Measurements from ENCODE around the gene H6PD.
"Not testable (repeated sequence)": the region's sequence is repeated elsewhere in the genome, so short reads cannot be mapped to it uniquely, and the experiment has no call there.

The H6PD gene

DNA sequence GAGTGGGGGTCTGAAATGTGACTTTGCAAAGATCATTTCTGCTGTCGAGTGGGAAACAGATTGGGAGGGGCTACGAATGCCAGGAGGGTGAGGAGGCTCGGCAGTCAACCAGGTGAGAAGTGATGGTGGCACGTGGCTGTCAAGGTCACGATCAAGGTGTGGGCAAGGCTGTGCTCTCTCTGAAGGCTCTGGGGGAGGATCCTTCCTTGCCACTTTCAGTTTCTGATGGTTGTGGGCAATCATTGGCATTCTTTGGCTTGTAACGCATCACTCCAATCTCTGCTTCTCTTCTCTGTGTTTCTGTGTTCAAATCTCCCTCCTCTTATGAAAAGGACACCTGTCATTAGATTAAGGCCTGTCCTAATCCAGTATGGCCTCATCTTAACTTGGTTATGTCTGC is 52.0 kb downstream of the H6PD start:
- intact Hi-C loops (cut with DNase I), result no loop called here
- DNase-seq, result no peak

DNA sequence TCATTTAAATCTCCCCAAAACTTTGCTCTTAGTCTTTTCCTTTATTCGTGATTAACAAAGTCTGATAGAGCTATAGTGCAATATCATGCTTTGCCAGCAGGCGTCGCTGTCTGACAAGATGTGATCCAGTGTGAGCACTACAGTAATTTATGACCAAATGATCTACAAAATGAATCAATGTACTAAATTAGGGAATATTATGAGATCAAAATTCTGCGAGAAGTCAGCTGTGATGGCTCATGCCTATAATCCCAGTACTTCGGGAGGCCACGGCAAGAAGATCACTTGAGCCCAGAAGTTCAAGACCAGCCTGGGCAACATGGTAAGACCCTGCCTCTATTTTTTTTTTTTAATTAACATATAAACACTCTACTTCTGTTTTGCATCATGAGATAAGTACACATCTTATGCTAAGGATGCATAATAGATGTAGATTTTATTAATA is 54.5 kb downstream of the H6PD start:
- intact Hi-C loops (cut with DNase I), result loop anchor here (2.0 kb wide), 1 partner anchor 202 kb away; no protein-coding TSS in a partner anchor
- peak in 35 of 42 donors; percentile 41 to 90 (median 69) for DNase-seq

DNA sequence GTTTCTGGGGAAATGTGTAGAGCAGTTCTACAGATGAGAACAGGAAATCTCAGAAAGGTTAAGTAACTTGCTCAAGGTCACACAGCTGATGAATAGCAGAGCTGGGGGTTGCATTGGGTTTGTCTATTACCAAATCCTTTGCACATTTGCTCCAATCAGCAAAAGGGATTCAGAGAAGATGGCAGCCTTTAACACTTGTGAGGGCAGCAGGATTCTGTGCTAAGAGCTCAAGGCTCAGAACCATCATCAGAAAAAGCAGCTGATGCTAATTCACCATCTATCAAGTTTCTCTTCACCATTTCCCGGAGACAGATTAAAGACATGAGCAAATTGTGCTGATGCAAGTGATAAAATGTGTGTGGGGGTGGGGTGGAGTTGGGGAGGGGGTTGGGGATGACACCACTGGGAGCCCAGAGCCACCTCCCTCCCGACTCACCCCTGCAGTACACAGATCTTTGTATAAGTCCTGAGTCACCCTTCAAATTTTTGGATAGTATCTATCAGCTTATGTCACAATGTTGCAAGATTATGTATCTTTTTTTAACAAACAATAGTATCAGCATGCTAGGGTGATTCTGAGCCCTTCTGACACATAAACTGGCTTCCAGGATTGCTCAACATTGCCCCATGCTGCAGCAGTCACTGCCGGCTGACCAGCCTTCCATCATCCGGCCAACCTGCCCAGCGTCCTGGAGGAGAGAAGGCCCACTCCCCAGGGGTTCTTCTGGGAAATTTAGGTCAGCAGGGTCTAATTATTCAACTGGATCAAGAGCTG is 55.3 kb downstream of the H6PD start:
- intact Hi-C loops (cut with DNase I), result loop anchor here (2.0 to 5.0 kb wide), 2 partner anchors 167 to 201 kb away; no protein-coding TSS in a partner anchor
- DNase-seq, result no peak

DNA sequence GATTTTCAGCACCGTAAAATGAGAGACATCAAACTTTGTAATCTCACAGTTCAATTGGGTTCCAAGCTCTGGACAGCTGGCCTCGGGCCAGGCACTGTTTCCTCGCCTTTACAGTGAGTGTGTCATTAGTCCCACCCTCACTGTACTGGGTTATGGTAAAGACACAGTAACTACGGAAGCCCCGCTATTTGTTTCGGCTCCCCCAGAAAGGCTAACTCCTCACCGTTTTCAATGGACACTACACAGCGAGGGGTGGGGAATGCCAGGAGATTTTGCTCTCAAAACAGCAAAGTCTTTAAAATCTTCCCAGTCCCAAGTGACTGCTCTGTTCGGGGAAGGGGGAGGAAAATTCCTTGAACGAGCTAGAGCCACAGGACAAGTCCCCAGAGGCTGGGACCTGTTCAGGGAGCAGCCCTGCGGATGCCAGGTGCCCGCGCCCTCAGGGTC is 57.4 kb downstream of the H6PD start:
- intact Hi-C loops (cut with DNase I), result loop anchor here (5.0 kb wide), 1 partner anchor 165 kb away; no protein-coding TSS in a partner anchor
- peak in 18 of 42 donors; percentile 27 to 82 (median 56) for DNase-seq

DNA sequence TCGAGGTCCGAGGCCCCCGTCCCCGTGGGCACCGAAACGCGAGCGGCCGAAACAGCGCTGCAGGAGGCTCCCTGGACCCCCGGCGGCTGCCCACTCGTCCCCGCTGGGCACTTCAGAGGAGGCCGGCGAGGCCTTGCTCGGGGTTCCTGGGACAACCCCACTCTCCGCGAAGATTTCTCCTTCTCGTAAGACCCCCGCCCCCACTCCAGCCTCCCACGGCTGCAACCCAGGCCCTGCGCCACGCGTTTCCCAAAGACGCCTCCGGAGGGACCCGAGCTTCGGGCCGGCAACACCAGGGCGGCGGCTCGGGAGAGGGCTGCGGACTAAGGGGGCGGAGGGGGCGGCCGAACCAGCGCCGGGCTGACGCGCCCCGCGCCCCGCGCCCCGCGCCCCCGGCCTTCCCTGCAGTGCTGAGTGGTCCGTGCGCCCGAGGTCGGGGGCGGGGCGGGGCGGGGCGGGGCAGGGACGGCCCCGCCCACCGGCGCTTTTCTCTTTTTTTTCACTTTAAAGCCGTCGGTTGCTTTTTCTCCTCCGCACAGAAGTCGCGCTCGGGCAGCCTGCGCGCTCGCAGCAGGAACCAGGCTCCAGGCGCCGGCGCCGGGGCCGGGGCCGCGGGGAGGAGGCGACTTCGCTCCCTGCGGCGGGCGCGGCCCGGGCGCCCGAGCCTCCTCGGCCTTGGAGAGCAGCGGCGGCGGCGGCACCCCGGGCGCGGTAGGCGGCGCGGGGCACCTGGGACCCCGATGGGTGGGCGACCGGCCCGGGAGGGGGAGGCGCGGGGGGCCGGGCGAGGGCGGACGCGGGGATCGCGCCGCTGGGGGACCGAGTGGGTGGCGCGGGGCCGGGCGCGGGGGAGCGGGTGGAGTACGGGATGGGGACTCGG is 58.0 kb downstream of the H6PD start, which contains the start of gene SPSB1:
Gene SPSB1 (plus strand): TSS at position 534 of the 880 bp plus-strand sequence. CDS start 62,998 bp downstream, outside the sequence.
- intact Hi-C loops (cut with DNase I), result loop anchor here (5.0 kb wide), 1 partner anchor 165 kb away; no protein-coding TSS in a partner anchor
- DNase-seq, result peak; percentile 53 to 93 (median 81)

DNA sequence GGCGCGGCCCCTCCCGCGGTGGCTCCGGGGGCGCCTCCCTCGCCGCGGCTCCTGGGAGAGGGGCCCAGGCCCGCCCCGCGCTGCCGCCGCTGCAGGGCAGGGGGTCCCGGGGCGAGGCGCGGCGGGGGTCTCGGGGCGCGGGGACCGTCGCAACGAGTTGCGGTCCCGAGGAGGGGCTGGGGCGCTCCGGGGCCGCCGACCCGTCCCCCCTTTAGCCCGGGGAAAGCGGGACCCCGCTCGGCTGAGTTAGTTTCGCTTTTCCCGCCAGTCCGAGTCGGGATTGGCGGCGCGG is 58.6 kb downstream of the H6PD start:
- intact Hi-C loops (cut with DNase I), result loop anchor here (5.0 kb wide), 1 partner anchor 164 kb away; no protein-coding TSS in a partner anchor

DNA sequence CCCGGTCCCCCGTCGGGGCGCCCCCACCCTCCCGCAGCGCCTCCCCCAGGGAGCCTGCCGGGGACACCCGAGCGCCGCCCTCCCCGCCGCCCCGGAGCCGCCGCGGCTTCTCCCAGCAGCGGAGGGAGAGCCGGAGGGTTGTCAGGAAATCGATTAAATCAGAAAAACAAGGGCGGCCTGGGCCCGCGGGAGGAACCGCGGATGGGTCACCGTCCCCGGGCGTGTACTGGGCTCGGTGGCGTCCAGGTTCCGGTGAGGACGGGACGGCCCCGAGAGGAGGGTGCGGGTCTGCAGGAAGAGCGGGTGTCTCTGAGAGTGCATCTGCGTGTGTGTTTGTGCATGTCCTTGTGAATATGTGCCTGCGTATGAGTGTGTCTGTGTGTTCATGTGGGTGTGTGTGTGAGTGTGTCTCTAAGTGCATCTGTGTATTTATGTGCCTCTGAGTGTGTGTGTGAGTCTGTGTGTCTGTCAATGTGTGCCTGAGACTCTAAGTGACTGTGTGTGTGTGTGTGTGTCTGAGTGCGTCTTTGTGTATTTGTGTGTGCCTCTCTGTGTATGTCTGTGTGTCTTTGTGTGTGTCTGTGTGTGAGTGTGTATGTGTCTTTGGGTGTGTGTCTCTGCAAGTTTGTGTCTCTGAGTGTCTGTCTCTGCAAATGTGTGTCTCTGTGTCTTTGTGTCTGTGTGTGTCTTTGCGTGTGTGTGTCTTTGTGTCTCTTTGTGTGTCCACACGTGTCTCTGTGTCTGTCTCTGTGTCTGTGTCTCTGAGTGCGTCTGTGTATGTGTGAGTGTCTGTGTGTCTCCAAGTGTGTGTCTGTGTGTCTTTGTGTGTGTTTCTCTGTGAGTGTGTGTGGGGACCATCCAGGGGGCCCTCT is 59.2 kb downstream of the H6PD start:
- DNase-seq, result peak in 19 of 42 donors; percentile 37 to 71 (median 56)

More for the DNA sequence above, 58.6 kb downstream of the H6PD start:
- DNase-seq, result no peak

DNA sequence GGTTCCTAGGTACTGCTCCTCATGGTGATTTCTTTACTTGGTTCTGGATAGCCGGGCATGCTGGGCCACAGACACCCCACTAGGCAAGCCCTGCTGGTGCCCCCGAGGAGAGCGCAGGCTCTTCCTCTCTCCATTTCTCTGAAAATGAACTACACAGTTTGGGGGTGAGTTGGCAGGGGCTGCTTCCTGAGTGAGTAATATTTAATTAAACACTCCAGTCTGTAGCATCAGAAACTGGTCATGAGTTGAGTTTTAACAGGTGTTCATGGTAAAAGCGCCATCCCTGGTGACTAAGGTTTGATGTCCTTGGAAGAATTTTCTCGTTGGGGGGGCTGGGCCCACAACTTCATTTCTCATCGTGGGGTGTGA is 59.8 kb downstream of the H6PD start:
- DNase-seq, result no peak
- intact Hi-C loops (cut with DNase I), result loop anchor here (5.0 kb wide), 1 partner anchor 163 kb away; no protein-coding TSS in a partner anchor

More for the DNA sequence above, 59.2 kb downstream of the H6PD start:
- intact Hi-C loops (cut with DNase I), result loop anchor here (5.0 kb wide), 1 partner anchor 164 kb away; no protein-coding TSS in a partner anchor

DNA sequence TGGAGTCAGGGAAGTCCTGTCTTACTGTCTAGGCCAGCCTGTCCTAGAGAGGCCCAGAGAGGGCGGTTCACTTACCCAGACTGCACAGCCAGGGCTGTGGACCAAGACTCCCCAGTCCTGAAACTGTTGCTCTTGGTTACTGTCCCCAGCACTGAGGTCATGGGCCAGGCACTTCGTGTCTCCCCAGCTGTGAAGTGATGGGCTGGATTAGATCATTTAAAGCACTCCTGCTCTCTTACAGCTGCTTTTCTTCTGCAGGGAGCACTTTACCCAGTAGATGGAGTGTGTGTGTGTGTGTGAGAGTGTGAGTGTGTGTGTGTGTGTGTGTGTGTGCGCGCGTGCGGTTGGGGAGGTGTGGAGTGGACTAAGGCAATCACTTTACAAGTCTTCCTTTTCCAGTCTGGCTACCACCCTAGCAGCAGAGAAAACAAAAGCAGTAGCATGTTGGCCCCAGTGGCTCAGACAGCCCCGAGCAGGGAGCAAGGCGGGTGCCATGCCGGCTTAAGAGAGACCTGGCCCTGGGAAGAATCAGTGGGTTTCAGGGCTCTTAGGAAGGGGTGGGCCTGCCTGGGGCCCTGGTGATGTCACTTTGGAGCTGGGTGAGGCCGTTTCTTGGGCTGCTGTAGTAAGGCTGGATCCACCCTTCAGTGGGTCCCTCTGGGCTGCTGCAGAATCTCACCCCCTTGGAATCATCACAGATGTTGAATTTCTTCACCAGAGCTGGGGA is 60.5 kb downstream of the H6PD start:
- peak in 13 of 42 donors; percentile 35 to 68 (median 46) for DNase-seq
- intact Hi-C loops (cut with DNase I), result loop anchor here (5.0 kb wide), 1 partner anchor 162 kb away; no protein-coding TSS in a partner anchor

DNA sequence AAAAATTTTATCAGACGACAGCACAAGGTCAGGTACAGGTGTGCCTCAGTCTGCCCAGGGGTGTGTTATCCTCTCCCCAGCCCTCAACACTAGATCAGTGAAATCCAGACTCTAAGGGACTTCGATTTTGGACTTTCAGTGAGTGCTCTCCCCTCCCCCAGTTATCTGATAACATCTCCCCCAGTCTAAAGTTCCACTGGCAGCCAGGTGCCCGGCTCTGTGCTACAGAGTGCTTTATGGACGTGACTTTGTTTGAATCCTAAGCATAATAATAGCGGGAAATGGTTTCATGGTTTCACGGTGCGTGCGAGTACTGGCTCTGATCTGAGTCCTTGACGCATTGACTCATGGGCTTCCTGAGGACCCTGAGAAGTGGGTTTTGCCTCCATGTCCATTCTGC is 61.3 kb downstream of the H6PD start:
- intact Hi-C loops (cut with DNase I), result no loop called here
- no peak for DNase-seq

DNA sequence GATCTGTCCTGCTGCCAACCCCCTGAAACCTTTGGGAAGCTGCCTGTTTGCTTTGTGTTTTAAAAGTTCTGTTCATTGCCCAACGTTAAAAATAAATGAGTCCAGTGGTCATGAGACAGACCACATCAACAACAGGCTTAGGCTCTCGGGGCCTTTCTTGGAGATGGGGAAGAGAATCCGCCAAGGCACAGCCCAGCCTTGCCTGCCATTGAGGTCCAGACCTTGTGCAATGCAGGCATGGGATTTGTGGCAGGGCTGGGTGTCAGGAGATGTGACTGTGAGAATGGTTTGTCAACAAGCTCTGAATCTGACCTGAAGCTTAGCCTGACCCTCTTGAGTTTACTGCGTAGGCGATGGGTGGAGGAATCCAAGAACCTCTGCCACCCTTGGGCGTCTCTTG is 62.3 kb downstream of the H6PD start:
- no peak for DNase-seq
- intact Hi-C loops (cut with DNase I), result no loop called here

DNA sequence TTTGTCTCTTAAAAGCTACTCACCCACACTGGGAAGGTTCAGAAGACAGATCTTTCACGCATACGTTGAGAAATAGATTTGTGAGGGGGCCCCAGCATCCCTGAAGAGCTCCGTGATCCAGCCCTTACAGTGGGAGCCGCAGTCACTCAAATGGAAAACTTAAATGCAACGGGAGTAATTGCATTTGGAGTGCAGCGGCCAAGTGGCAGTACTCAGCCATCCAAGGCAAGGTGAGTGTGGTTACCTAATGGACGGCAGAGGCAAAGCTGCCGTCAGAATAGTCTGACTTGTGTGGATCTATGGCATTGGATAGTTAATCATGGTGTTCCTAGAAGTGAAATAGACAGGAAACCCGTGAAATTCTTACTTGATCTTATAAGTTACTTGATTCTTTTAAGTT is 63.3 kb downstream of the H6PD start:
- intact Hi-C loops (cut with DNase I), result no loop called here
- DNase-seq, result no peak

DNA sequence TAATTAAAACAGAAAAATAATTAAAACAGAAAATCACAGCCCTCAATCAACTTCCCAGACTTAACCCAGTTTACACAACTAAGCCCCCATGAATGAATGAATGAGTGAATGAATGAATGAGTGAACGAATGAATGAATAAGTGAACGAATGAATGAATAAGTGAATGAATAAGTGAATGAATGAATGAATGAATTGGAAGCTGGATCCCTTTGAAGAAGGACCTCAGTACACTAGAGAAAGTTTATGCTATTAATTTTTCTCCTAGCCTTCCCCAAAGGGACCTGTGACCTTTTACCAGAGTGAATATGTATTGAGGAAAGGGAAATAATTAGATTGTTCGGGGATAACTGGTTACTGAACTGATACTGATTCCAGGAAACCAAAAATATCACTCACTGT is 63.7 kb downstream of the H6PD start:
- DNase-seq, result no peak
- intact Hi-C loops (cut with DNase I), result no loop called here

DNA sequence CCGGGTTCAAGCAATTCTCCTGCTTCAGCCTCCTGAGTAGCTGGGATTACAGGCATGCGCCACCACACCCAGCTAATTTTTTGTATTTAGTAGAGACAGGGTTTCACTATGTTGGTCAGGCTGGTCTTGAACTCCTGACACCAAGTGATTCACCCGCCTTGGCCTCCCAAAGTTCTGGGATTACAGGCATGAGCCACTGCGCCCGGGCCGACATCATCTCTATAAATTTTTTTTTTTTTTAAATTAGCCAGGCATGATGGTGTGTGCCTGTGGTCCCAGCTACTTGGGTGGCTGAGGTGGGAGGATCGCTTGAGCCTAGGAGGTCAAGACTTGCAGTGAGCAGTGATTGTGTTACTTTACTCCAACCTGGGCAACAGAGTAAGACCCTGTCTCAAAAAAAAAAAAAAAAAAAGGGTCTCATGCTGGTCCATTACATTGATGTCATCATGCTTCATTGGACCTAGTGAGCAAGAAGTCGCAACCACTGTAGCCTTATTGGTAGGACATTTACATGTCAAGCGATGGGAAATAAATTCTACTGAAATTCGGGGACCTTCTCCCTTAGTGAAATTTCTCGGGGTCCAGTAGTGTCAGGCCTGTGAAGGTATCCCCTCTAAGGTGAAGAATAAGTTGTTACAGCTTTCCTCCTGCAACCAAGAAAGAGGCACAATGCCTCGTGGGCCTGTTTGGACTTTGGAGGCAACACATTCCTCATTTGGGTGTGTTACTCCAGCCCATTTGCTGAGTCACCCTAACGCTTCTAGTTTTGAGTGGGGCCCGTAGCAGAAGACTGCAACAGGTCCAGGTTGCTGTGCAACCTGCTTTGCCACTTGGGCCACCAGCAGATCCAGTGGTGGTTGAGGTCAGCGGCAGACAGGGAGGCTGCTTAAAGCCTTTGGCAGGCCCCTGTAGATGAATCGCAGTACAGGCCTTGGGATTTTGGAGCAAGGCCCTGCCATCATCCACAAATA is 65.3 kb downstream of the H6PD start:
- DNase-seq; intact Hi-C loops (cut with DNase I): not testable (repeated sequence)

DNA sequence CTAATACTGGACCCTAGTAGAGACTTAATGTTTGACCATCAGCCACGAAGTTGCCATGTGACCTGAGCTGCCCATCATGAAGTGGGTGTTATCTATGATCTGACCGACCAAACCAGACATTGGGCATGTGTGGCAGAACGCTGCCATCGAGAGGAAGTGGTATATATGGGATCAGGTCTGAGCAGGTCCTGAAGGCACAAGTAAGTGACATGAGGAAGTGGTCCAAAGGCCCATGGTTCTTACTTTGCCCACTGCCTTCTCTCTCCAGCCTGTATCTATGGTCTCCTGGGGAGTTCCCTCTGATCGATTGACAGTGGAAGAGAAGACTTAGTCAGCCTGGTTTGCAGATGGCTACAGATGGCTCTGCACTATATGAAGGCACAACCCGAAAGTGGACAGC is 66.0 kb downstream of the H6PD start:
- DNase-seq, result no peak
- intact Hi-C loops (cut with DNase I), result no loop called here

DNA sequence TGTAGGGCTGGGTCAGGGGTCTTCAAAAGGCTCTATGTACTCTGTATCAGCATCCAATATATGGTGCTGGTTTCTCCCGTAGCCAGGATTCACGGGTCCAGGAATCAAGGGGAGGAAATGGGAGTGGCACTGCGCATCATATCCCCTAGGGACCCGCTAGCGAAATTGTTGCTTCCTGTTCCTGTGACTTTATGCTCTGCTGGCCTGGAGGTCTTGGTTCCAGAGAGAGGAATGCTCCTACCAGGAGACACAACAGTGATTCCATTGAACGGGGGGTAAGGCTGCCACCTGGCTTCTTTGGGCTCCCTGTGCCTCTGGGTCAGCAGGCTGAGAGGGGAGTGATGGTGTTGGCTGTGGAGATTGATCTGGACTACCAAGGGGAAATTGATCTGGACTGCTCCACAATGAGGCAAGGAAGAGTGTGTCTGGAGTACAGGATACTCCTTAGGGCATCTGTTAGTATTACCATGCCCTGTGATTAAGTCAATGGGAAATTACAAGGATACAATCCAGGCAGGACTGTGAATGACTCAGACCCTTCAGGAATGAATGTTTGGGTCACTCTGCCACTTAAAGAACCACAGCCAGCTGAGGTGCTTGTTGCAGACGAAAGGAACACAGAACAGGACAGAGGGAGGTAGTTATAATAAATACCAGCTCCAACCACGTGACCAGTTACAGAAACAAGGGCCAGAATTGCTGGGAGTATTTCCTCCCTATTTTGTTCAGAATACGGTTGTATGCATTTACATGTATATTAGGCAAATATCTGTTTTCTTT is 68.4 kb downstream of the H6PD start:
- intact Hi-C loops (cut with DNase I), result no loop called here
- no peak for DNase-seq
